UCSD-AML1 (cell line): ENCODE data around the gene ACAD10.
A peak's percentile ranks its signal among the peaks of the same experiment; 100 is the strongest.
"Not testable (repeated sequence)": the region's sequence is repeated elsewhere in the genome, so short reads cannot be mapped to it uniquely, and the experiment has no call there.

ENCODE experiments used
- DNase-seq: peaks from one replicate; lab custom pipeline; 2025; ENCODE audit not compliant: unreplicated experiment; lab: John Stamatoyannopoulos, UW

ACAD10 gene

DNA sequence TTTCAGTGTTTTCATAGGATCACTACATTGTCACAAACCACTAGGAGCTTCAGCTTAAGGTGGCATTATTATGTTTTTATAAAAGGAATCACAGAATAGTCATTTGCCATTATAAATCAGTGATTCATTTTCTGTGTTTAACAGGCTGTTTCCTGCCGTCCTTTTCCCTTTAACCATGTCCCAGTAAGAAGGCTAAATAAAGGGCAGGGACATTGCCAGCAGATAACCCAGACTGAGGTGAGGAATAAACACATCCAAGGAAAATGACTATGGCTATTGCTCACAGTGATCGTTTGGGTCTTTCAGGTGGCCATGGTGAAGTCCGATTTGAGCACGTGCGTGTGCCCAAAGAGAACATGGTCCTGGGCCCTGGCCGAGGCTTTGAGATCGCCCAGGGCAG lies 63.0 kb downstream of the ACAD10 start:
- no peak for DNase-seq

DNA sequence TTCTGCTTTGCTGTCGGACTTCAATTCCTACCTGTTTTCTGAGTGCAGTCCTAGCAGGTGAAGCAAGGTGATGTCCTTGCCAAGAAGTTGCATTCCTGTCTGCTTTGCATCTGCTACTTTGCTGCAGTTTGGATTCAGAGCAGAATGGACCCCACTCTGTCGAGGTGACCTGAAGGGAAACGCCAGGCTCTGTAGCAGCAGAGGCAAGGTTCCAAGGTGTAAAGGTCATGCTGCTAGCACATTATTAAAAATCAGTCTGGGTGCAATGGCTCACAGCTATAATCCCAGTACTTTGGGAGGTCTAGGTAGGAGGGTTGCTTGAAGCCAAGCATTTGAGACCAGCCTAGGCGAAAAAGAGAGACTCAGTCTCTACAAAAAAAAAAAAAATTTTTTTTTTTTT lies 63.5 kb downstream of the ACAD10 start:
- DNase-seq, result no peak

DNA sequence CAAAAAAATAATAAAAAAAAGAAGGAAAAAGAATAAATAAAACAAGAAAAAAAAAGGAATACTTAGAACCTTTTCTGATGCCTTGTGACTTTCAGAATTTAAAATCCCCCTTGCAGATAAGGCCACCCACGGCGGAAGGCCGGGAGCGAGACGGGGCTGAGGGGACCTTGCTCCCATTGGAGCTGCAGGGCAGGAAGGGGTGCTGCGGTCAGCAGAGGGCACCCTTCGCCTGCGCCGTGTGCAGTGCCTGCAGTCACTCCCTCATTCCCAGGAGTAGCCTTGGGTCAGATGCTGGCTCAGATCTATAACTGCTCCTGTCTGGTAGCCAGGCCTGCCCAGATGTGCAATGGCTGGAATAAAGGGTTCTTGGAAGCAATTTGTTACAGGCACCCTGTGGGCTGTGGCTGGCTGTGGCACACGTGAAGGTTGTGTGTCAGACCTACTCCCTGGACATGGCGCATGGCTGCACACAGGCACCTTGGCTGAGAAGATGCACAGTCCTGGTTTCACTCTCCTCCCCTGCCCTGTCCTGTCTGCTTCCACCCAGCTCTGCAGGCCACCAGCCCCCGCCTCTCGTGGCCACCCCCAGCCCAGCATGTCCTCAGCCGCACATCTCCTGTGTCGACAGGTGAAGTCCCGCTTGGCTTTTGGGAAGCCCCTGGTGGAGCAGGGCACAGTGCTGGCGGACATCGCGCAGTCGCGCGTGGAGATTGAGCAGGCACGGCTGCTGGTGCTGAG lies 67.5 kb downstream of the ACAD10 start:
- DNase-seq, result peak; percentile 62

DNA sequence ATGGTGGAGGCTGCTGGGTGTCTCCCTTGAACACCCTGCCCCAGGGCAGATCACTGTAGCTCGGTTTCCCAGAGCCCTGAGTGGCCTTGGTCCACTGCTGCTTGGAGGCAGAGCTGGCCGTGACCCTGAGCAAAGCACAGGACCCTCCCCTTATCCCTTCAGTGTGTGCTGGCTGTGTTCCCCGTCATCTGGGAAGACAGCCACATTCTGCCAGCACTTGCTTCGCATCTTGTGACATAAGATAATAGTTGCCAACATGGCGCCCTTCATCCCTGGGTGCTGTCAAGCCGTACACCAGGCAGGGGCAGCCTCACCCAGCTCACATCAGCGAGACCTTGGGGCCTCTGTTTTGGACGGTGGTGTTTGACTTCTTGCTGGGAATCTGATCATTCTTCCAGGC lies 68.8 kb downstream of the ACAD10 start:
- DNase-seq, result no peak

DNA sequence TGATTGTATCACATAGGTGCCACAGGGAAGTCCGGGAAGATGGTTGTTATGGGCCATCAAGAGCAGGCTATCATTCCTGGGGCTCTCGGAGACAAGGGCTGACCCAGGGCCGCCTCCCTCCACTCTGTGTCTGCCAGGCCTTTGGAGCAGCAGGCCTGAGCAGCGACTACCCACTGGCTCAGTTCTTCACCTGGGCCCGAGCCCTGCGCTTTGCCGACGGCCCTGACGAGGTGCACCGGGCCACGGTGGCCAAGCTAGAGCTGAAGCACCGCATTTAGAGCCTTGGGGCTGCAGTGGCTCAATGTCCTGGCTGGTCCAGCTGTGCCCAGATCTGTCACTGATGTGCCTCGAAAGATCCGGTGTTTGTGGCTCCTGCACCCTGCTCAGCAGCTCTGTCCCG lies 70.3 kb downstream of the ACAD10 start:
- DNase-seq, result no peak

DNA sequence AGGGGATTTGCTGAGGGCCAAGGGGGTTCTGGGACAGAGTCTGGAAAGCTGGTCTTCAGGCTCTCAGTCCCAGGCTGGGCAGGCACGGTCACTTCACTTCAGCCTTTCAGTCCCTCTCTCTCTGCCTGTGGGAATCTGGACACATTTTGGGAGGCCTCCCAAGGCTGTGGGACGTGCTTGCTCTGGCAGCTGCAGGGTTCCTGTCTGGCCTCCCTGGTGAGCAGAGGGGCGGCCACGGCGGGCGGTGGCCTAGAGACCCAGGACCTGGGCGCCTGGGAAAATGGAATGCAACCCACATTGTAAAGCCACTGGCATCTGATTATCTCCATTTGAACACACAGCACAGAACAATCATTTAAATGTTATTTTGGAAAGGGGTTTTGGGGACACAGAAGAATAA lies 70.8 kb downstream of the ACAD10 start:
- DNase-seq, result no peak

DNA sequence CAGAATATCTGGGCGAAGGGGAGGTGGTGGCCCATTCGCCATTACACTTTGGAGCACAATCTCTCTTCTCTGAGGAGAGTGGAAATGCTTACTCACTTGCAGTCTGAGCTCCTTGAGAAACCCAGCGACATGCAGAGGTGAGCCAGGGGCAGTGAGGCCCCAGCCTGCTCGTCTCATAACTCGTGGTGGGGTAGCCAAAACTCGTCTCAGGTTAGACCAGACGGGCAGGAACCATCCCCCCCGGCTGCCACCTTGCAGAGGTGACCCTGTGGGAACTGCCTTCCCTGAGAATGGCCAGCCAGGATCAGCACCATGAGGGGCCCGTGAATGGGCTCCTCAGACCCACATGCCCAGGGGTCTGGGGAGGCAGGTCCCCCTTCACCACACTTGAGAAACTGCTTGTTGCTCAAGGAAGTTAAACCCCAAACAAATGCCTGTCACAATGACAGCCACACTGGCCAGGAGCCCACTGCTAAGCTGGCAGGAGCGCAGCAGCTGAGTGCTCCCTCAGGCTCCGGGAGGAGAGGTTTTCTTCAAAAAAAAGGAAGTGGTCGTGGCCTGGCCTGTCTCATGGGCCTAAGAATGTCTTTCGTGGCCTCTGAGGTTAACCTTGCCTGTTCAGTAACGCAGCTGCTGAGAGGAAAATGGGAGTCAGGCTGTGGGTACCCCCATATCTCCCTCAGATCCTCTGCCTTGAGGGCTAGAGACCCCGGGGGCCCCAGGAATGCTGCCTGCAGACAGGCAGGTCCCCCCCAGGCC lies 71.7 kb downstream of the ACAD10 start:
- peak; percentile 79 for DNase-seq

DNA sequence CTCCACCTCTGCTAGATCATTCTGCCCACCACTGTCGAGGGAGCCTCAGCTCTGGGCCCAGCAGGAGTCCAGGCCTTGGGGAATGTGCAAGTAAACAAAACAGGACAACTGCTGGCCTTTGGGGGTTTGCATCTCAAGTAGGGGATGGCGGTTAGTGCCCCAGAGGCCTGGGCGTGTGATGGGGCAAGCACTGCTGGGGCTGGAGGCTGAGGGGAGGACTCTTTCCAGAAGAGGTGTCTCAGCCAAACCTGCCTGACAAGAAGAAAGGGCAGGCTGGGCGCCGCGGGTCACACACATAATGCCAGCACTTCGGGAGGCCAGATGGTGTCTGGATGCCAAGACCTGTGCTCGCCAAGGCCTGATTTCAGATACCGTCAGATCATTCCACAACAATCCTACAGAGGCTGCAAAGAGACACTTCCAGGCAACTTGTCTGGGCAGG lies 72.3 kb downstream of the ACAD10 start:
- DNase-seq, result no peak

DNA sequence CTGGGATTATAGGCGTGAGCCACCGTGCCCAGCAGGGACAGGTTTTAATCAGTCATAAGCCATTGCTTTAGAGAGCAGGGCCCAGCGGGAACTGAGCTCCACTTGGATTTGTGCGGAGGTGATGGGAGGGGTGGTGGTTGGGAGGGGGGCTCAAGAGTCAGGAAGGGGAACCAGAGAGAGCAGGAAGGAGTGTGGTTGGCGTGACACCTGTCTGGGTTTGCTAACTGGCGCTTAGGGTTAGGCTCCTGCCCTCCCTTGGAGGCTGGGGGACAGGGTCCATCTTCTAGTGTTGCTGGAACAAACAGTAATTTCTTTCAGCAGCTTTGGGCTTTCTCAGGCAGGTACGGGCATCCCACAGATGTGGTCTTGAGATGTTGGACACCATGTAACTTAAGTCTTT lies 73.4 kb downstream of the ACAD10 start:
- peak; percentile 41 for DNase-seq

DNA sequence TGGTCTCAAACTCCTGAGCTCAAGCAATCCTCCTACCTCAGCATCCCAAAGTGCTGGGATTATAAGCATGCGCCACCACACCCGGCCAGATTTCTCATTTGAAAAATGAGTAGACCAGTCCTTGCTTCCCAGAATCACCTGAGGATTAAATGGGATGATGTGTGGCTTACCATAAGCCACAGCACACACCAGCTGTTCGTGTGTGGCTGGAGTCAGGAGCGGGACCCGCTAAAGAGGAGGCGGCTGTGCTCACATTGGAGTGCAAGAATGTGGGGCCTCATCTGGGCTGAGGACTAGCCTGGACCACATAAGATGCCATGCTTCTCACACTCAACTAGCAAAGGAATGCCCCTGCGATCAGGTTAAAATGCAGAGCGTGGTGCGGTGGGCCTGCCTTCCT lies 74.1 kb downstream of the ACAD10 start:
- DNase-seq, result no peak

DNA sequence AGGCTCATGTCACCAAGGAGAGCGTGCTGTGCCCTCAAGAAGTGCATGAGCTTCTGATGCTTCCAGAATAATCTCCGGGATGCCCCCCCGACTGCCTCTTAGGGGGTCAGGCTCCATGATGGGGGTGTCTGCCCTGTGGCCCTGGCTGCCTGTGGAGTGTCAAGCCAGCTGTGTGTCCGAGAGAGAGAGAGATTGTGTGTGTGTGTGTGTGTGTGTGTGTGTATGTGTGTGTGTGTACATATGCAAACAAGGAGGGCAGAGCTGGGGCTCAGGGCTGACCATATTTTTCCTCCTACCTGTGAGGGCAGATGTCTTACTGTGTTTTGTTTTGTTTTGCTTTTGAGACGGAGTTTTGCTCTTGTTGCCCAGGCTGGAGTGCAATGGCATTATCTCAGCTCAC lies 75.2 kb downstream of the ACAD10 start:
- no peak for DNase-seq

DNA sequence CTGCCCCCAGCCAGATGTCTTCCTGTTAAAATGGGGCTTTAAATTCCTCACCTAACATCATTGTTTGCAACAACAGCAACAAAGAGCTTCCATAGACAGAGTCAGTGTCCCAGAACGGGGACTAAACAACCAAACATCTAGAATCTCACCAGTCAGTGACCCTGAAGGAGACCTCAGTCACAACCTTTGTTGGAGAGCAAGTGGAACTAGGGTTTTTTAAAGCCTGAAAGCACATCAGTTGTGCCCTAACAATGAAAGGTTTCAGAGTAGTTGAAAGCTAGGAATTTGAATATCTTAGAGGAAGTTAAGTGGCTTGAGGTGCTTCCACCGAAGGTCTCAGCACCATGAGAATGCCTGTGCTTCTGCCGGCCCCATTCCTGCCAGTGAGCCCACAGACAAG lies 75.9 kb downstream of the ACAD10 start:
- peak; percentile 30 for DNase-seq

DNA sequence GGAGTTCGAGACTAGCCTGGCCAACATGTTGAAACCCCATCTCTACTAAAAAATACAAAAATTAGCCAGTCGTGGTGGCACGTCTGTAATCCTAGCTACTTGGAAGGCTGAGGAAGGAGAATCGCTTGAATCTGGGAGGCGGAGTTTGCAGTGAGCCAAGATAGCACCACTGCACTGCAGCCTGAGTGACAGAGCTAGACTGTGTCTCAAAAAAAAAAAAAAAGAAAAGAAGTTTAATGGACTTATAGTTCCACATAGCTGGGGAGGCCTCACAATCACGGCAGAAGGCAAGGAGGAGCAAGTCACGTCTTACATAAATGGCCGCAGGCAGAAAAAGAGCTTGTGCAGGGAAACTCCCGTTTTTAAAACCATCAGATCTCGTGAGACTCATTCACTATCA lies 77.7 kb downstream of the ACAD10 start:
- DNase-seq, result not testable (repeated sequence)

DNA sequence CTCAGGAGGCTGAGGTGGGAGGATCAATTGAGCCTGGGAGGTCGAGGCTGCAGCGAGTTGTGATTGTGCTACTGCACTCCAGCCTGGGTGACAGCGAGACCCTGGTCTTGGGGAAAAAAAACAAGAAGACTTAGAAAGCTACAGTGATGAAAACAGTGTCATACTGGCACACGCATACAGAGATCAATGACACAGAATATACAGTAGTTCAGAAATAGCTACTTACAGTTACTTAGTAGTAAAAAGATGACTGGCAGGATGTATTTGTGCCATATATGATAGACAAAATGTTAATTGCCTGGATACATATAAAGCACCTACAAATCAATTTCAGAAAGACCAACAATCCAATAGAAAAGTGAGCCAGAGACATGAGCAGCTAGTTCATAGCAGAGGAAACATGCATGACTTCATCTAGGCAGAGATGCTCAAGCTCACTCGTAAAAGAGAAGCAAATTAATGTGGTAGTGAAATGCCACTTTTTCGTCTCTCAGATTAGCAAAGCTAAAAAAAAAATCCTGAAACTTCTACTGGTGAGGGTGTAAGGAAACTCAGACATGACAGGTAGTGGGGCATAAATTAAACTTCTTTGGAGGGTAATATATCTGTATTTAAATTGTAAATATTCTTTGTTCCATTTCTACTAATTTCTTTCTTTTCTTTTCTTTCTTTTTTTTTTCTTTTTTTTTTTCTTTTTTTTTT lies 78.4 kb downstream of the ACAD10 start:
- DNase-seq, result no peak

DNA sequence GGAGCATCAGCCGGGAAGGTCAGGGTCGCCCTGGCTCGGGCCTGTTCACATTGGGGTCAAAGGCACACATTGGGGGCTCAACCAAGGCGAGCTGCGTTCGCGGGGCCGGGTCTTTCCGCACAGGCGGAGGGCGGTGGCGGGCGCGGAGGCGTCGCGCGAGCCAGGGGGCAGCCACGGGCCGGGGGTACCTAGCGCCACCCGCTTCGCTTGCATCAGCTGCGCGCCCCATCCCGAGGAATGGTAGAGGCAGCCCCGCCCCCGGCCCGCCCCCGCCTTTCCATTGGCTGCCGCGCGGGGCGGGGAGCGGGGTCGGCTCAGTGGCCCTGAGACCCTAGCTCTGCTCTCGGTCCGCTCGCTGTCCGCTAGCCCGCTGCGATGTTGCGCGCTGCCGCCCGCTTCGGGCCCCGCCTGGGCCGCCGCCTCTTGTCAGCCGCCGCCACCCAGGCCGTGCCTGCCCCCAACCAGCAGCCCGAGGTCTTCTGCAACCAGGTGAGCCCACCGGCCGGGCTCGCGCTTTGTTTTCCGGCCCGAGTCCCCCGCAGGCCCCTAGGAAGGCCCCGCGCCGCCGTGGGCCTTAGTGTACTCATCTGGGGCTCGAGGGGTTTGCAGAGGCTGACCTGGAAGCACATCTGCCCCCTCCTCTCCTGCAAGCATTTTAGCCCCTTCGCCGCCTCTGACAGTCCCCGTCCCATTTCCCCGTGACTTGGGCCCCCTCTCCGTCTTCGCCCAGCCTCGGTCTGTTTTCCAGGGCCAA lies 80.9 kb downstream of the ACAD10 start, which contains the start of gene ALDH2:
ALDH2 (plus strand) TSS at position 326 of the 754 bp plus-strand sequence; CDS start at position 376, 50 bp downstream.
- peak; percentile 89 for DNase-seq

DNA sequence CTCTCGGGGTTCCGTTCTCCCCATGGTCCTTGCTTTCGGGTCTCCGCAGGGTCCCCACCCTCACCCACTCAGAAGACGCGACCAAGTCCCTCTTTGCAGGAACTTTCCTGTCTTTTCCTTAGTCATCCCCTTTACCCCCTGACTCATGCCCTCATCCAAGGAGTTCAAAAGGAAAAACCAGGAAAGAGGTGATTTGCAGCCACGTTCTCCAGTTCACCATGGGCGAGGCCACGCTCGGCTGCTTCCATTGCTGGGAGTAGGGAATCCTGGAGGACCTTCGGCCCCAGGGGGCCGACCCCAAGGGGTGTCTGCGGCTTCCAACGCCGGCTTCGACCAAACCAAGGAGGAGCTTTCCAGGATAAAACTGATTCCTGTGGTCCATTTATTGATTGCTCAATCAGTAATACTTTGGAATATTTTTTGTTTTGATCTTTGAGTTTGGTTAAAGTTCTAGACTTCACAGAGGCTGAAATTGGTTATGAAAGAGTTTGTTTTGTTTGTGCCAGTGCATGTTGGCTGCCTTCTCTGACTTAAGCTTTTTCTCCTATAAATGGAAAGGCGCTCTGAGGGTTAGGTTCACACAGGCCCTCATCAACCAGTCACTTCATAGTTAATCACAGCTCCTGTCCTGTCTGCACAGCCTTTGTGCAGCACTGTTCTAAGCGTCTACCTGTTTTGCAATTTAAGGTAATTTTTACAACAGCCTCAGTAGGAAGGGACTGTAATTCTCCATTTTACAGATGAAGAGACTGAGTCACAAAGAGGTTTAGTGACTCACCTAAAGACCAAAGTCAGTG lies 81.7 kb downstream of the ACAD10 start:
- no peak for DNase-seq

DNA sequence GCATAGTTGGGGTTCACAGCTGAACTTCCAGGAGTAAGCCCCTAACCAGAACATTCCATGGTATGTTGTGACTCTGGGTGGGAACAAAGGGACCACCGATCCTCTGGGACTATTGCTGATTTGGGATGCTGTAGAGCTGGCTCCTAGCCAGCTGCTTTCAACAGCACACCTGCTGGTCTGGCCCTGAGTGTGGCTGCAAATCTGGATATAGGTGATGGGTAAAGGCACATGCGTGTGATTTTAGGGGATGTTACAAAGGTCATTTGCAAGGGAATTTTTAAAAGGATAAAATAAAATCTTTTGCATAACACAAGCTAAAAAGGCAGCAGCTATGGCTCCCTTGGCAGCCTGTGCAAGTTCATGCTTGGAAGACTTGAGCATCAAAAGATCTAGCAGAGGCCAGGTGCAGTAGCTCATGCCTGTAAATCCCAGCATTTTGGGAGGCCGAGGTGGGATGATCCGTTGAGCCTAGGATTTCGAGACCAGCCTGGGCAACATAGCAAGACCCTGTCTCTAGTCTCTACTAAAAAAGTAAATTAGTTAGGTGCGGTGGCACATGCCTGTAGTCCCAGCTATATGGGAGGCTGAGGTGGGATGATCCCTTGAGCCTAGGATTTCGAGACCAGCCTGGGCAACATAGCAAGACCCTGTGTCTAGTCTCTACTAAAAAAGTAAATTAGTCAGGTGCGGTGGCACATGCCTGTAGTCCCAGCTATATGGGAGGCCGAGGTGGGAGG lies 82.5 kb downstream of the ACAD10 start:
- DNase-seq, result no peak

DNA sequence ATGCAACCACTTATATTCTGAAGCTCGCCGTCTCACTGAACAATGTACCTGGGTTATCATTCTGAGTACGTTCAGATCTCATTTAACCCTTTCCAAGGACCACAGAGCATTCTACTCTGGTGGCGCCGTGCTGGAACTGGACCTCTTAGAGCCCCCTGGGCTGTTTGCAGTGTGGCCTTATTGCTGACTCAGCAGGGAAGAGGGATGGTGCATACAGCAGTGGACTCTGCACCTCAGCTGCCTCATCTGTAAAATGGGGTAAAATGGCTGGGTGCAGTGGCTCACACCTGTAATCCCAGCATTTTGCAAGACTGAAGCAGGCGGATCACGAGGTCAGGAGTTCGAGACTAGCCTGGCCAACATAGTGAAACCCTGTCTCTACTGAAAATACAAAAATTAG lies 83.7 kb downstream of the ACAD10 start:
- DNase-seq, result no peak

DNA sequence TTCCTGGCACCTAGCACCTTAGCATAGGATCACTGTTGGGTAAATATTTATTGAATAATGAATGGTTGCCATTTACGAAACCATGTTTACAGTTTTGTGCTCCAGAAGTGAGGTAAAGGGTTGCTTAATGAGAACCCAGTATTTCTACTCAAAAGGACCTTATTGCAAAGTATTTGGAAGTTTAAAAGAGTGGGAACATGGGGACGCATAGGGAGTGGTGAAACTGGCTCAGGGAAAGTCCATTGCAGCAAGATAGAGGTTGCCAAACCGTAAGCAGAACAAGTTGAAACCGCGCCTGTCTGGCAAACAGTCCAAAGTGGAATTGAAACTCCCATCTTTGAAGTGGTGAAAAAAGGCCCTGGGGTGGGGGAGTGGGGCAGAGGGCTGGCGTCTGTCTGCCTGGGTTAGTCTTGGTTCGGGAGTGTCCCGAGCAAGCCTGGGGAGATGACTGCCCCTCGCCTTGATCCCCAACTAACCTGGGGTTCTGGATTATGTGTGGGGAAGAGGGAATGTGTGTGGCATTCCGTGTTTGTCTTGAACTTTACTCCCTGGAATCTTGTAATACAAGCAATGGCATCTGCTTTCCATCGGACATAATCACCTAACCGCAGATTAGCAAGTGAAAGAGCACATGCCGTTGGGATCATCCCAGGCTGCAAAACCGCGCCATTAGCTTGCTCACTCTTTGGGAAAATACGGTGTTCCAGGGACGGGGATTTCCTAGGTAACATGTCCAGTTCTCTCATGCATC lies 88.1 kb downstream of the ACAD10 start:
- DNase-seq, result no peak
